ENCODE results near the gene VARS1. TPM values are rescaled to one million over a fixed set of nuclear protein-coding genes. Genes with fewer than 3 reads are reported as not detected.
A peak's percentile ranks its signal among the peaks of the same experiment; 100 is the strongest.

VARS1 gene
- total and polyA plus RNA-seq, 2 of the 8 experiments (the other 6 are each of a cell fraction or from before 2014, with no cell fraction given) = 53.5 to 162 TPM

- no peak overlapping the region for H3K27ac ChIP-seq (ENCODE audit: low read depth, low read length)
- CTCF ChIA-PET (ENCODE audit: partially characterized antibody) = interaction anchor here (0.6 to 3.6 kb wide), 8 partner anchors 8 to 356 kb away, joined by 3 to 28 read pairs (median 6); partner anchors contain the start of gene VARS1
- H3K9me3 ChIP-seq (ENCODE audit: insufficient read depth in 2 of 2, low read depth in 1 of 2, low read length in 1 of 2) = no peaks in the 10 kb centered on the region
These were observed 17.9 kb upstream of the VARS1 start for GRCh38 chr6:31813465-31813849.

More at GRCh38 chr6:31813465-31813849, 17.9 kb upstream of the VARS1 start:
- Histone ChIP-seq H4K20me1 (replicated peaks in 1 of 2; ENCODE audit: control insufficient read depth in 1 of 2, insufficient read depth in 2 of 2, low read length in 2 of 2) (no peaks in the 10 kb centered on the region), H2BK120ac (replicated peaks; ENCODE audit: low read depth, low read length) (peak overlapping the region; percentile 22), H2BK5ac (ENCODE audit: low read depth, low read length) (no peak overlapping the region), H2BK20ac (ENCODE audit: low read length) (no peak overlapping the region), H2AK5ac (ENCODE audit: low read depth, low read length) (no peak overlapping the region), H4K5ac (ENCODE audit: insufficient read length, low read depth, low read length) (no peak overlapping the region), H3K14ac (ENCODE audit: insufficient read length) (no peak overlapping the region), H3K4ac (replicated peaks; ENCODE audit: insufficient read length, low read depth, low read length) (no peak overlapping the region), H3K56ac (replicated peaks; ENCODE audit: insufficient read length, low read depth, low read length) (no peak overlapping the region), H3K23me2 (ENCODE audit: low read depth, low read length) (peaks cover 6% of the 10 kb centered on the region; the same call in 1 of the 2 replicates), H4K91ac (replicated peaks; ENCODE audit: insufficient read length, low read length) (peak overlapping the region; percentile 15), H2BK12ac (ENCODE audit: low read depth, low read length) (no peak overlapping the region), H3K4me3 (ENCODE audit: extremely low read depth in 1 of 4, insufficient read depth in 2 of 4, low read depth in 3 of 4, low read length in 4 of 4) (peak overlapping the region in 3 of 4 experiments; percentile 33 to 63 (median 38); a peak in 4 of 8 replicates), H3K36me3 (ENCODE audit: control insufficient read depth in 2 of 4, insufficient read depth in 4 of 4, low read length in 3 of 4) (no peaks in the 10 kb centered on the region), H3K18ac (ENCODE audit: extremely low read depth, low read length) (no peak overlapping the region), H3K23ac (ENCODE audit: insufficient read length) (no peak overlapping the region), H3K4me2 (ENCODE audit: insufficient read depth in 1 of 2, low read depth in 2 of 2, low read length in 2 of 2) (peak overlapping the region; percentile 70 to 71; a peak in 3 of 4 replicates), H3K79me2 (ENCODE audit: control insufficient read depth in 1 of 2, insufficient read depth in 2 of 2, low read length in 2 of 2) (peaks cover 0 to 5% of the 10 kb centered on the region in 2 experiments; a peak in 1 of 4 replicates), H2AFZ (ENCODE audit: low read length) (no peak overlapping the region), H4K8ac (ENCODE audit: extremely low read depth, insufficient read depth, low read length) (no peak overlapping the region), H3K79me1 (ENCODE audit: low read depth, low read length) (peaks cover 2% of the 10 kb centered on the region; the same call in 1 of the 2 replicates), H2BK15ac (ENCODE audit: low read length) (no peak overlapping the region), H3K9ac (replicated peaks in 1 of 4; ENCODE audit: extremely low read depth in 1 of 4, low read depth in 3 of 4, low read length in 3 of 4) (no peak overlapping the region), H3K4me1 (replicated peaks in 1 of 4; ENCODE audit: control insufficient read depth in 3 of 4, insufficient read depth in 4 of 4, low read length in 3 of 4) (peaks cover 0 to 5% (median 3%) of the 10 kb centered on the region in 4 experiments; a peak in 4 of 7 replicates), H3K27me3 (replicated peaks in 1 of 4; ENCODE audit: control insufficient read depth in 3 of 4, extremely low read depth in 1 of 4, insufficient read depth in 3 of 4, low read length in 3 of 4) (no peaks in the 10 kb centered on the region)
- POLR2A ChIA-PET (ENCODE audit: partially characterized antibody) = interaction anchor here (0.9 to 6.3 kb wide), 17 partner anchors 8 to 187 kb away, joined by 3 to 119 read pairs (median 8); partner anchors contain the start of genes DDAH2, HSPA1B, LSM2 and MSH5
- no peak for DNase-seq (ENCODE audit: low read depth in 1 of 2, low spot score in 2 of 2)
- 94% methylated on average over 7 of the region's 7 CpGs; no CpG with 5 or more reads in 1 of the 2 experiments for WGBS, 2 experiments (ENCODE audit: extremely low coverage in 1 of 2, insufficient coverage in 1 of 2, insufficient read length in 1 of 2, insufficient replicate concordance in 2 of 2, low coverage in 1 of 2, low lambda C conversion rate in 2 of 2, missing lambda C conversion rate in 1 of 2)
- TF ChIP-seq JUN (IDR thresholded peaks at IDR 0.05; ENCODE audit: low read depth, low read length) = no peak
- FAIRE-seq = no peak
